Measurements from ENCODE around the gene SHC2. TPM values are rescaled to one million over a fixed set of nuclear protein-coding genes. Genes with fewer than 3 reads are reported as not detected.

Gene SHC2
- total and polyA plus RNA-seq, 9 donors = 0.62 to 40.7 (median 15.4) TPM

DNA sequence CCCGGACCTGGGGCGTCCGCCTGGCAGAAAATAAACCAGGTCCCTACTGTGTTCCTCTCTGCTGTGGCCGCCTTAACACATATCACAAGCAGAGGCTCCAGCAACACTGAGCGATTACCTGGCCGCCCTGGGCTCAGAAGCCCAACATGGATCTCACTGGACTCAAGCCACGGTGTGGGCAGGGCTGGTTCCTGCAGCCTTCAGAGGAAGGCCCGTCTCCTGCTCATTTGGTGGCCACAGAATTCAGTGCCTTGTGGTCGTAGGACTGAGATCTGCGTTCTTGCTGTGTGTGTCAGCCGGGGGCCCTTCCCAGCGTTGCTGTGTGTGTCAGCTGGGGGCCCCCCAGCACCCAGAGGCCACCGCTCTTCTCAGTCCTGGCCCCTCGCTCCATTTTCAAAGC is 82.1 kb downstream of the SHC2 start:
- TF ChIP-seq, protein P1, sequence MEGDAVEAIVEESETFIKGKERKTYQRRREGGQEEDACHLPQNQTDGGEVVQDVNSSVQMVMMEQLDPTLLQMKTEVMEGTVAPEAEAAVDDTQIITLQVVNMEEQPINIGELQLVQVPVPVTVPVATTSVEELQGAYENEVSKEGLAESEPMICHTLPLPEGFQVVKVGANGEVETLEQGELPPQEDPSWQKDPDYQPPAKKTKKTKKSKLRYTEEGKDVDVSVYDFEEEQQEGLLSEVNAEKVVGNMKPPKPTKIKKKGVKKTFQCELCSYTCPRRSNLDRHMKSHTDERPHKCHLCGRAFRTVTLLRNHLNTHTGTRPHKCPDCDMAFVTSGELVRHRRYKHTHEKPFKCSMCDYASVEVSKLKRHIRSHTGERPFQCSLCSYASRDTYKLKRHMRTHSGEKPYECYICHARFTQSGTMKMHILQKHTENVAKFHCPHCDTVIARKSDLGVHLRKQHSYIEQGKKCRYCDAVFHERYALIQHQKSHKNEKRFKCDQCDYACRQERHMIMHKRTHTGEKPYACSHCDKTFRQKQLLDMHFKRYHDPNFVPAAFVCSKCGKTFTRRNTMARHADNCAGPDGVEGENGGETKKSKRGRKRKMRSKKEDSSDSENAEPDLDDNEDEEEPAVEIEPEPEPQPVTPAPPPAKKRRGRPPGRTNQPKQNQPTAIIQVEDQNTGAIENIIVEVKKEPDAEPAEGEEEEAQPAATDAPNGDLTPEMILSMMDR (IDR thresholded peaks at IDR 0.05) = no peak
- no peak for TF ChIP-seq EP300 (IDR thresholded peaks at IDR 0.05)
- no peak for TF ChIP-seq POLR2A (IDR thresholded peaks at IDR 0.05)
- intact Hi-C loops (cut with DNase I) = loop anchor here in 1 of 4 donors (10.0 kb wide), 1 partner anchor 64 kb away; no protein-coding TSS in a partner anchor
- Histone ChIP-seq H3K4me3 (no peak overlapping the region), H3K36me3 (no peaks in the 10 kb centered on the region), H3K27ac (no peak overlapping the region), H3K4me1 (ENCODE audit: insufficient read depth) (no peaks in the 10 kb centered on the region), H3K27me3 (no peaks in the 10 kb centered on the region), H3K9me3 (no peaks in the 10 kb centered on the region)
- 79 to 85% (median 80%) methylated on average over 14 of the region's 14 CpGs for WGBS, 3 donors
- DNase-seq = no peak

DNA sequence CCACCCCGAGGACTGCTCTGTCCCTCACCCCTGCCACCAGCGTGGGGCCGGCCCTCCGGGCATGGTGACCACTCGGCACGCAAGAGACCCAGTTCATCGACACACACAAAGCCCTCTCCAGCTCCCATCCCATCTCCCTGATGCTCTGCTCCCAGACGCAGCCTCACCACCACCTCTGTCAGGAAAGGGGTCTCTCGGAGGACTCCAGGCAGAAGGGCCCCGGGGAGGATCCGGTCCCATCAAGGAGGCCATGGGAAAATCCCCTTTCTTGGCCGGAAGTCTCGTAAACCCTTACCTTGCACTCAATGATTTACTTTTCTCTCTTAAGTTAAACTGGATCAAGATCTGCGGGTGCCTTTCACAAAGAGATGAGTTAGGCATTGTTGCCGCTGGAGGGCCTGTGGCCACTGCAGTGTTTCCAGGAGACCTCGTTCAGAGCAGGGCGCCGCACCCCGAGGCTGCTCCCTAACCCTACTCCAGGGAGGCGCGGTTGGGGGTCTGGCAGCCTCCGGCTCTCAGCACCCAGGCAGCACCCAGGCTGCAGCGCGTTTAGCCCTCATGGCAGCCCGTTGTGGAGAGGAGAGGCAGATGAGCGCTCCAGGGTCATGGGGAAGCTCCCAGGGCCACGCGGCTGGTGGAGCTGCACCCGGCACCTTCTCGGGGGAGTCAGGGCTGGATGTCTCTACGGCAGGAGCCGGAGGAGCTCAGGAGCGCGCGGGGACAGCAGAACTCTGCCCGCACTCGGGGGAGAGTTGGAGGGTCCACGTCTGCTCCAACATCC is 82.8 kb downstream of the SHC2 start:
- H3K4me3 ChIP-seq = no peak overlapping the region
- H3K27ac ChIP-seq = no peak overlapping the region
- 23 to 33% (median 29%) methylated on average over 38 of the region's 38 CpGs for WGBS, 3 donors
- no peaks in the 10 kb centered on the region for H3K4me1 ChIP-seq (ENCODE audit: insufficient read depth)
- no peaks in the 10 kb centered on the region for H3K36me3 ChIP-seq
- DNase-seq = no peak
- no peaks in the 10 kb centered on the region for H3K27me3 ChIP-seq
- no peaks in the 10 kb centered on the region for H3K9me3 ChIP-seq
- TF ChIP-seq EP300 (IDR thresholded peaks at IDR 0.05) (no peak), POLR2A (IDR thresholded peaks at IDR 0.05) (no peak)
- TF ChIP-seq, protein P1 (IDR thresholded peaks at IDR 0.05) = no peak
- intact Hi-C loops (cut with DNase I) = loop anchor here in 1 of 4 donors (10.0 kb wide), 1 partner anchor 63 kb away; no protein-coding TSS in a partner anchor

DNA sequence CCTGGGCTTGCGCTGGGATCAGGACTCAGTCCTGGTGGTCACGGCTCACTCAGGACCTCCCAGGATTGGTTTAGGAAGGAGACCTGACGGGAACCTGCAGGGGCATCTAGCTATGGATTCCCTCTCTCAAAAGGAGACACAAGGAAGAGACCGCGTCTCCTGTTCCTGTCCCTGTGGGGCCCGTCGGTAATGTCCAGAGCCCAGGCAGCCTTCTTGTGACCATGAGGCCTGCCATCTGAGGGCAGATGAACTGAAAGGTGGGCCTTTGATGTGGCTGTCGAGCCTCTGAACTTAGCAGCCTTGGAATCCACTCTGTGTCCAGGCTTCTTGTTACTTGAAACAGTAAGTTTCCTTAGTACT is 84.7 kb downstream of the SHC2 start:
- no peak for TF ChIP-seq EP300 (IDR thresholded peaks at IDR 0.05)
- no peak for TF ChIP-seq POLR2A (IDR thresholded peaks at IDR 0.05)
- TF ChIP-seq, protein P1 (IDR thresholded peaks at IDR 0.05) = no peak
- Histone ChIP-seq H3K27me3 (no peaks in the 10 kb centered on the region), H3K4me1 (ENCODE audit: insufficient read depth) (peaks cover 2% of the 10 kb centered on the region), H3K27ac (no peak overlapping the region), H3K9me3 (no peaks in the 10 kb centered on the region), H3K36me3 (no peaks in the 10 kb centered on the region), H3K4me3 (no peak overlapping the region)
- 79 to 95% (median 95%) methylated on average over 8 of the region's 8 CpGs for WGBS, 3 donors
- no peak for DNase-seq
- intact Hi-C loops (cut with DNase I) = loop anchor here in 1 of 4 donors (10.0 kb wide), 1 partner anchor 61 kb away; no protein-coding TSS in a partner anchor

DNA sequence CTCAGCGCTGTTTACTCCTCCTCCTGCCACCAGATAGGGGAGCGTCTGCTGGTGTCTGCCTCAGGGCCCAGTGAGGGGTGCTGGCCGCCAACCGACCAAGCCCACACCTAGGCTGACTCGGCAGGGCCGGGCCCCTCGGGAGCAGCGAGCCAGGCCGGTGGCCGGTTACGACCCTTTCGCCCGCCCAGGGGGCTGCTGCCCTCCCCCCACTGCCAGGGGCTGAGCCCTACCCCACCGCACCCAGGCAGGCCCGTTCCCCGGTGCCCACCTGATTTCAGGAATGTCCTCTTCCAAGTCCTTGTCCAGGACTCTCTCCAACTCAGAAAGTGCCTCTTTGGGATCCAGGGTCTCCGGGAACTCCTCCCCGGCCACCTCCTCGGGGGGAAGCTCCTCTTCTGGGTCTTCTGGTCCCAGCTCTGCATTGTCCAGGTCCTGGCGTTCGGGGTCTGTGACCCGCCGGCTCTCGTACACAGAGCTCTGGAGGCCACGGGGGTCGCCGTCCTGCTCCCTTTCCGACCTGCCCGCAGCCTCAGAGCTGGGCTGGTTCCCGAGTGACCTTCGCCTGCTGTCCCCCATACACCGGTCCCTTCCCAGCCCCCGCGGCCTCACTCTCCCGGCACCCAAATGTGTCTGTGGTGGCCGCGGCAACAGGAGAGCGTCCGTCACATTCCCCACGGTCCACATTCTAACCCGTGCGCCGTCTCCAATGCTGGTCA is 85.3 kb downstream of the SHC2 start:
- 78 to 81% (median 78%) methylated on average over 43 of the region's 43 CpGs for WGBS, 3 donors
- H3K27me3 ChIP-seq = no peaks in the 10 kb centered on the region
- TF ChIP-seq, protein P1 (IDR thresholded peaks at IDR 0.05) = no peak
- TF ChIP-seq POLR2A (IDR thresholded peaks at IDR 0.05) (no peak), EP300 (IDR thresholded peaks at IDR 0.05) (no peak)

More for the DNA sequence above, 85.3 kb downstream of the SHC2 start:
- intact Hi-C loops (cut with DNase I) = loop anchor here in 1 of 4 donors (10.0 kb wide), 1 partner anchor 61 kb away; no protein-coding TSS in a partner anchor
- no peak overlapping the region for H3K4me3 ChIP-seq
- peaks cover 2% of the 10 kb centered on the region for H3K4me1 ChIP-seq (ENCODE audit: insufficient read depth)
- H3K36me3 ChIP-seq = no peaks in the 10 kb centered on the region
- DNase-seq = peak in 1 of 5 donors; percentile 29
- H3K27ac ChIP-seq = no peak overlapping the region
- no peaks in the 10 kb centered on the region for H3K9me3 ChIP-seq
